ENCODE results near the gene ARHGAP45.

Gene ARHGAP45

DNA sequence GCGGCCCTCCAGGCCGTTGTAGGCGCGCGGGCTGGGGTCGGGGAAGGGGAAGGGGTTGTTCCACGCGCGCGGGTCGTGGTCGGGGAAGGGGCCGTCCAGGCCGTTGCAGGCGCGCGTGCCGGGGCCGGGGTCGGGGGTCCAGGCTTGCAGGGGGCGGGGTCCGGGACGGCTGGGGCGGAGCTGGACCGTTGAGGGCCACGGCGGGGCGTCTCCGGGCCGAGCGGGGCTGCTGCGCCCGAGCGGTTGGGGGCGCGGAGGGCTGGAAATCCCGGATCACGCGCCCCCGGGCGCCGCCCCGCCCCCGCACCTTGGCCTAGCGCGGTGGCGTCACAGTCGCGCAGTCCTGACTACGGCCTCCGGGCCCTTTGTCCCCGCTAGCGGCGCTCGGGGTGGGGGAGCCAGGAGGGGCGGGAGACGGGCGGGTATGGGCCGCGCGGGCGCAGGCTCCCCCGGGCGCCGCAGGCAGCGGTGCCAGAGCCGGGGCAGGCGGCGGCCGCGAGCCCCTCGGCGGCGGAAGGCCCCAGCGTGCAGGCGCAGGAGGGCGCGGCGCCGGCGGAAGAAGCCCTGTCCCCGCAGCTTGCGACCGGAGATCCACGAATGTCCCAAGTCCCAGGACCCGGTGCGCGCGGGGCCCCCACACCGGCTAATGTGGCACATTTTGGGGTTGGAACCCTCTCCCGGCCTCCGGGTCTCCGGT, 37.5 kb downstream of the ARHGAP45 start:
- peak; percentile 30 for FAIRE-seq
- DNase-seq (ENCODE audit: insufficient read length), result peak; percentile 86
- TF ChIP-seq POLR2AphosphoS5 (IDR thresholded peaks at IDR 0.05; ENCODE audit: low read depth, low read length) (no peak), POLR2A (IDR thresholded peaks at IDR 0.05; ENCODE audit: low read depth, low read length) (no peak), TAF1 (IDR thresholded peaks at IDR 0.05; ENCODE audit: borderline replicate concordance, low read depth, low read length) (no peak)

DNA sequence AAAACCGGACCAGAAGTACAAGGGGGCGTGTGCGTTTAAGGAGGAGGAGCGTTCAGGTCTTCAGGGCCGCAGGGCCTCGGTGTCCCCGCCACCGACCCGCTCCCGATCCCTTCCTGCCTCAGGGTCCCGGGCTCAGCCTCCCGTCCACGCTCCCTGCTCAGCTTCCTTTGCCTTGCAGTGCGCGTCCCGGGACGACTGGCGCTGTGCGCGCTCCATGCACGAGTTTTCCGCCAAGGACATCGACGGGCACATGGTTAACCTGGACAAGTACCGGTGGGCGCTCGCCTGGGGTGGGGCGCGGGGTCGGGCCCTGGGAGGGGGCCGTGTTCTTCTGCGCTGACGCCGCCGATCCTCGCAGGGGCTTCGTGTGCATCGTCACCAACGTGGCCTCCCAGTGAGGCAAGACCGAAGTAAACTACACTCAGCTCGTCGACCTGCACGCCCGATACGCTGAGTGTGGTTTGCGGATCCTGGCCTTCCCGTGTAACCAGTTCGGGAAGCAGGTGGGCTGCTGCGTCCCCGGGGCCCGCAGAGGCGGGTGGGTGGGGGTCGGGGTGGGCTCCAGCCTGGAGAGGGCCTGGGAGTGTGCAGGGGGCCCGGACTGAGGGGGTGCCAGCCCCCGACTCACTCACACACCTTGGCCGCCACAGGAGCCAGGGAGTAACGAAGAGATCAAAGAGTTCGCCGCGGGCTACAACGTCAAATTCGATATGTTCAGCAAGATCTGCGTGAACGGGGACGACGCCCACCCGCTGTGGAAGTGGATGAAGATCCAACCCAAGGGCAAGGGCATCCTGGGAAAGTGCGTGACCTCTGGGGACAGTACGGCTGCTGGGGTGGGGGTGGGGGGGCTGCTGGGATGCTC, 38.3 kb downstream of the ARHGAP45 start:
- TF ChIP-seq POLR2AphosphoS5 (IDR thresholded peaks at IDR 0.05; ENCODE audit: low read depth, low read length) (no peak), POLR2A (IDR thresholded peaks at IDR 0.05; ENCODE audit: low read depth, low read length) (no peak), TAF1 (IDR thresholded peaks at IDR 0.05; ENCODE audit: borderline replicate concordance, low read depth, low read length) (no peak)

DNA sequence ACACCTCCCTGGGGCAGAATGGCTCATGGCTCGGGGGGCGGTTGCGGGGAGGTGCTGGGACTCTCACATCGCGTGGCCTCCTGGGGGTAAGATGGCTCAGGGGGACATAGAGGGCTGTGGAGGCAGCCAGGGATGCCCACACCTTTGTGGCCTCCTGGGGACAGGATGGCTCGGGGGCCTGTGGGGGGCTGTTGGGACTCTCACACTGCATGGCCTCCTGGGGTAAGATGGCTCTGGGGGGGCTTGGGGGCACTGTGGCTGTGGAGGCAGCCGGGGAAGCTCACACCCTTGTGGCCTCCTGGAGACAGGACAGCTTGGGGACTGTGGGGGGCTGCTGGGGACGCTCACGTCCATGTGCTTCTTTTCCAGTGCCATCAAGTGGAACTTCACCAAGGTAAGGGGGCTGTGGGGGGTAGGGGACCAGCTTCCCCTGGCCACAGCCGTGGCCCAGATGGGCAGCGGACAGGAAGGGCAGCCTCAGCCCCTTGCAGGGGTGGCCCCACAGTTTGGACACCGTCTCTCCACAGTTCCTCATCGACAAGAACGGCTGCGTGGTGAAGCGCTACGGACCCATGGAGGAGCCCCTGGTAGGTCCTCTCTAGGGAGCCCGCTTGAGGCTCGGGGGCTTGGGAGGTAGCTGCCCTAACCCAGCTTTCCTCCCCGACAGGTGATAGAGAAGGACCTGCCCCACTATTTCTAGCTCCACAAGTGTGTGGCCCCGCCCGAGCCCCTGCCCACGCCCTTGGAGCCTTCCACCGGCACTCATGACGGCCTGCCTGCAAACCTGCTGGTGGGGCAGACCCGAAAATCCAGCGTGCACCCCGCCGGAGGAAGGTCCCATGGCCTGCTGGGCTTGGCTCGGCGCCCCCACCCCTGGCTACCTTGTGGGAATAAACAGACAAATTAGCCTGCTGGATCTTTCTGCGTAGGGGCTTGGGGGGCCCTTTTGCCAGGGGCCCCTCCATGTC, 39.2 kb downstream of the ARHGAP45 start:
- DNase-seq (ENCODE audit: insufficient read length) (no peak), FAIRE-seq (no peak)
- TF ChIP-seq POLR2AphosphoS5 (IDR thresholded peaks at IDR 0.05; ENCODE audit: low read depth, low read length) (no peak; the same call in 1 of the 2 replicates), POLR2A (IDR thresholded peaks at IDR 0.05; ENCODE audit: low read depth, low read length) (no peak), TAF1 (IDR thresholded peaks at IDR 0.05; ENCODE audit: borderline replicate concordance, low read depth, low read length) (no peak)

More for the DNA sequence above, 38.3 kb downstream of the ARHGAP45 start:
- DNase-seq (ENCODE audit: insufficient read length) (no peak), FAIRE-seq (peak; percentile 51)

DNA sequence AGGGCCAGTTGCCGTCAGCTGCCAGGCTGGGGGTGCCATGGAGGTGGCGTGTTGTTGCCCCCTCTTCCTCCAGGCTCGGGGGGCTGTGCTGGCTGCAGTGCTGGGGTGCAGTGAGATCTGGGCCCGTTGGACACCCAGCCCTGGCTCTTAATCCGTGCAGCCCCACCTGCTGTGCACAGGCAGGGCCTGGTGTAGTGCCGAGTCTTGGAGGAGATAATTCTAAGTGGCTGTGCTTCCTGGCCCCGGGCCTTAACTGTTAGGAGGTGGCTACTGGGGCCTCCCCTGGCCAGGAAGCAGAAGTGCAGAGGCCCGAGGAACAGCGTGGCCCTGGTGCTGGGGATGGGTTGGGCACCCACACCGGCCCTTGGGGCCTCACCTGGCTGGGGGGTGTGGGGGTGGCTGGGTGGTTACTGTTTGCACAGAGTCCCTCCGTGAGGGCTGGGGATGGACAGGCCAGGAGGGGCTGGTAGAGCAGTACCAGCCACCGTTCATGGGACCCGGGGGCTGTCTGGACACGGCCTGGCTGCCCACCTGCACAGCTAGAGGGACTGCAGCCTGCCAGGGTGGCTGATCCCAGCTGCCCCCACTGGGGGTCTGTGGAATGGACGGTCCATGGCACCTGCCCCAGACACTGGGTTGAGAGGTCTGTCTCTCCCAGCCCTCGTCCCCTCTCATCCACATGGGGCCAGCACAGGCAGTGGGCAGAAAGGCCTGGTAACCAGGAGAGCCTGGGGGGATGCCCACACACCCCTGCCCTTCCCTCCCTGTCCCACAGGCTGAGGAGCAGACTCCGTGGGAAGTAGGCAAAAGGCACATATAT, 40.1 kb downstream of the ARHGAP45 start:
- TF ChIP-seq TAF1 (IDR thresholded peaks at IDR 0.05; ENCODE audit: borderline replicate concordance, low read depth, low read length), result no peak
- no peak for TF ChIP-seq POLR2AphosphoS5 (IDR thresholded peaks at IDR 0.05; ENCODE audit: low read depth, low read length)
- no peak; the same call in 1 of the 2 replicates for TF ChIP-seq POLR2A (IDR thresholded peaks at IDR 0.05; ENCODE audit: low read depth, low read length)
- DNase-seq (ENCODE audit: insufficient read length) (no peak), FAIRE-seq (peak; percentile 36)

DNA sequence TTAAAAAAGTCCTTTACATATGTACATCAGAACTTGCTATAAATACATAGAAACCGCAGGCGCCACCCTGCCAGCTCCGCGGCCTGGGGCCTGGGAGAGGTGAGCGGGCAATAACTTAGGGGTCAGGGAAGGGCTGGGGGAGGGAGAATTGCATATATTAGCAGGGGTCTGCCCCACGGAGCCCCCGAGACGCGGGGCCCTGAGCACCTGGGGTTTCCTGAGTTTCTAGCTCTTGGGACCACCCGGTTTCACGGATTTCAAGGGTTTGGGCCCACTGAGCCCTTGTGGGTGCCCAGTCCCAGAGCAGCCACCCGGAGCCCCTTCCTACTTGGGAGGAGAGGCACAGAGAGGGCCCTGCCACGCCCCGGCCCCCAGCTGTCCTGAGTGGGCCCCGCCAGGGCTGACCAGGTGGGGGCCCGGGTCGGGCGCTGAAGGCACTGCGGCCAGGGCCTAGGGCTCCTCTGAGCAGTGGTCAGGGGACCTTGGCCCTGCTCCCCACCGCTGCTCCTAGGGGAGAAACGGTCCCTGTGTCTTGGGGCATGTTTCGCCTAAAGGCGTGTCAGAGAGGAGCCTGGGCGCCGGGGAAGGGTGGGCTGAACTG, 40.8 kb downstream of the ARHGAP45 start:
- no peak for FAIRE-seq
- TF ChIP-seq TAF1 (IDR thresholded peaks at IDR 0.05; ENCODE audit: borderline replicate concordance, low read depth, low read length), result no peak
- no peak for TF ChIP-seq POLR2A (IDR thresholded peaks at IDR 0.05; ENCODE audit: low read depth, low read length)
- no peak; the same call in 1 of the 2 replicates for TF ChIP-seq POLR2AphosphoS5 (IDR thresholded peaks at IDR 0.05; ENCODE audit: low read depth, low read length)

DNA sequence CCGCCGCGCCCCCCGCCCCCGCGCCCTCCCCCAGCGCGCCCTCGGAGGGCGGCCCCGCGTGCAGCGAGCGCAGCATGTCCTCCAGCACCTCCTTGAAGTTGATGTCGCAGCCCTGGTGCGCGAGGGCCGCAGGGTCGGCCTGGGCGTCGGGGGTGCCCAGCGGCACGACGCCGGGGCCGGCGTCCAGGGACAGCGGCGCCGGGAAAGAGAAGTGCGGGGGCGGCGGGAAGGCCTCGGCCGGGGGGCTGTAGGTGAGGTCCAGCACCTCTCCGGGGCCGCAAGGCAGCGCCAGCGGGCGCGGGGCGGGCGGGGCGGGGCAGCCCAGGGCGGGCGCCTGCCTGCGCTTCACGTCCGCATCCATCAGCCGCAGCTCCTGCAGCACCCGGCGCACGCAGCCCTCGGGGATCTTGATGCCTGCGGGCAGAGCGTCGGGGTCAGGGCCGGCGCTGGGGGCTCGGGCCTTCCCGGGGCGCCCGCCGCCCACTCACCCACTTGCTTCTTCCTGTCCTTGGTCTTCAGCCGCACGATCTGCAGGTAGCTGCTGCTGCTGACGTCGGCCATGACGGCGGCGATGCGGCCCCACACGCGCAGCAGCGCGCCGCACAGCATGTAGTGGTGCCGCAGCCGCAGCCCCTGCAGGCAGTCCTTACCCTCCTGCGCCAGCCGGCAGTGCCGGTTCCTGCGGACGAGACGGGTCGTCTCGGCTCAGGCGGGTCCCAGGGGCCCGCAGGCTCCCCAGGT, 41.5 kb downstream of the ARHGAP45 start:
- TF ChIP-seq TAF1 (IDR thresholded peaks at IDR 0.05; ENCODE audit: borderline replicate concordance, low read depth, low read length) (no peak), POLR2A (IDR thresholded peaks at IDR 0.05; ENCODE audit: low read depth, low read length) (peak; percentile 16; the same call in 1 of the 2 replicates), POLR2AphosphoS5 (IDR thresholded peaks at IDR 0.05; ENCODE audit: low read depth, low read length) (peak; percentile 45; the same call in 1 of the 2 replicates)
- FAIRE-seq, result no peak
- no peak for DNase-seq (ENCODE audit: insufficient read length)

More for the DNA sequence above, 40.8 kb downstream of the ARHGAP45 start:
- no peak for DNase-seq (ENCODE audit: insufficient read length)

DNA sequence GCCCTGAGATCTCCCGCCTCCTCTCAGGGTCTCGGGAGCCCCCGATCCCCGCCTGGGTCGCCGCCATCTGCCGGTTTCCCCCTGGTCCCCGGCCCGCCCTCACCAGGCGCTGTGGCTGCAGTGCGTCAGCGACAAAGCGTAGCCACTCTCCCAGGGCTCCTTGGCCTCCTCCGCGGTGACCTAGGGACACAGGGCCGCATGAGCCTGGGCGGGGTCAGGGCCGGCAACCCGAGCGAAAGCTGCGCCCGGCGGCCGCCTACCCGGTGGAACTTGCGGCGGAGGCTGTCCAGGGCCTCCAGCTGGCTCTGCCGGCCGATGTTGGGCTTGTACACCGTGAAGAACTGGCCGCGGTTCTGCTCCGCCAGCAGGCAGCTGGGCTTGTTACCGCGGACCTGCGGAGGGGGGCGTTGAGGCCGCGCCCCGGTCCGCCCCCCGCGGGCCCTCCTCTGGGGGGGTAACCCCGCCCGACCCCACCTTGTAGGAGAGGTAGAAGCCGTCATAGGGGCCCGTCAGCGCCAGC, 42.1 kb downstream of the ARHGAP45 start:
- FAIRE-seq (no peak), DNase-seq (ENCODE audit: insufficient read length) (no peak)
- no peak for TF ChIP-seq POLR2A (IDR thresholded peaks at IDR 0.05; ENCODE audit: low read depth, low read length)
- TF ChIP-seq POLR2AphosphoS5 (IDR thresholded peaks at IDR 0.05; ENCODE audit: low read depth, low read length), result no peak
- TF ChIP-seq TAF1 (IDR thresholded peaks at IDR 0.05; ENCODE audit: borderline replicate concordance, low read depth, low read length), result no peak

DNA sequence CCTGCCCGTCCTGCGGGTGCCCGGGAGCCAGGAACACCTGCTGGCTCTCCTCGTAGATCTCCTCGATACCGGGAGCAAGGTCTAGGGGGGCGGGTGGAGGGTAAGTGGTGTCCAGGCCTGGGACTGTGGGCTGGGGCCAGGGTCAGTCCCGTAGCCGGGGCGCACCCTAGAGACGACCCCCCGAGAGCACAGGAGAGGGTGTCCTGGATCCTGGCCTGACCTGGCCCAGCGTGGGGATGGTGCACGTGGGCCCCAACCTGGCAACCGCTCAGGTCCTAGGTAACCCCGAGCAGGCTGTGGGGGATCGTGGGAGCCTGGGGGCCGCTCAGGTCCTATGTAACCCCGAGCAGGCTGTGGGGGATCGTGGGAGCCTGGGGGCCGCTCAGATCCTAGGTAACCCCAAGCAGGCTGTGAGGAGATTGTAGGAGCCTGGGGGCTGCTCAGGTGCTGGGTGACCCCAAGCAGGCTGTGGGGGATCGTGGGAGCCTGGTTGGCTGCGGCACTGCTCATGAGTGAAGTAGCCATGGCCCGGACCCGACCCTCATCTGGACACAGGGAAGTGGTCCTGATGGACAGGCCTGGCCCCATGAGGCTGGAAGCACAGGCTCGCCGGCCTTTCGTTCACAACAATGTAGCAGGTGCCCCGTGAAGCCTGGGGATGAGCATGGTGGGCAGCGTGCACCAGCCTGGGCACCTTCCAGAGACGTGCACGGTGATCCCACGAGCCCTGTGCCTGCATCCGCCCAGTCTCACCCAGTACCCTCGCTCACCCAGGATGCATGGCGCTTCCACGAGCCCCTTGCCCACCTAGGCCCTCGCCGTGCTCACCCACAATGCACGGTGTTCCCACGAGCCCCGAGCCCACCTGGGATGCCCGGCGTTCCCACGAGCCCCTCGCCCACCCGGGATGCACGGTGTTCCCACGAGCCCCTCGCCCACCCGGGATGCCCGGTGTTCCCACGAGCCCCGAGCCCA, 43.0 kb downstream of the ARHGAP45 start:
- TF ChIP-seq POLR2AphosphoS5 (IDR thresholded peaks at IDR 0.05; ENCODE audit: low read depth, low read length), result no peak
- TF ChIP-seq TAF1 (IDR thresholded peaks at IDR 0.05; ENCODE audit: borderline replicate concordance, low read depth, low read length), result no peak
- no peak for TF ChIP-seq POLR2A (IDR thresholded peaks at IDR 0.05; ENCODE audit: low read depth, low read length)
- FAIRE-seq, result no peak
- no peak for DNase-seq (ENCODE audit: insufficient read length)
